H1 (cell line): ENCODE measurements around the gene NOX1. TPM values are rescaled to one million over a fixed set of nuclear protein-coding genes. Genes with fewer than 3 reads are reported as not detected.

Experiments
- CTCF ChIA-PET: fragments of 300-600 bp; sonication (Branson Sonifier 250); formaldehyde crosslinking; loops from one replicate; lab custom pipeline; 2021; ENCODE audit not compliant: partially characterized antibody; lab: Charles Lee
- POLR2A ChIA-PET: fragments of 300-600 bp; sonication (Branson Sonifier 250); formaldehyde crosslinking; loops from one replicate; lab custom pipeline; 2021; ENCODE audit warnings: inconsistent platforms; ENCODE audit not compliant: partially characterized antibody; lab: Charles Lee
- DNase-seq, 2 experiments: peaks; one replicate each; pipeline versions ENCODE4 v3.0.0 to v3.0.0-alpha.2; 2010 to 2022; ENCODE audit warnings: low spot score in 2 of 2, low read depth in 1 of 2, mixed read lengths in 1 of 2
- FAIRE-seq: peaks from 2 replicates; lab custom pipeline; 2011; peaks lifted over from hg19 to GRCh38; lab: Jason Lieb, UNC
- H2AFZ ChIP-seq: 2 replicates; pipeline ENCODE4 v1.8.1; 2012; ENCODE audit warnings: low read length, inconsistent platforms
- H2AK5ac ChIP-seq: 2 replicates; pipeline ENCODE4 v1.6.1; 2013; ENCODE audit warnings: low read depth, low read length
- H2BK120ac ChIP-seq: replicated peaks from 2 replicates; pipeline ENCODE3; 2013; ENCODE audit warnings: low read depth, low read length, inconsistent platforms
- H2BK12ac ChIP-seq: 2 replicates; pipeline ENCODE4 v1.6.1; 2013; ENCODE audit warnings: low read depth, low read length
- H2BK15ac ChIP-seq: 2 replicates; pipeline ENCODE4 v1.6.1; 2013; ENCODE audit warnings: low read length
- H2BK20ac ChIP-seq: 2 replicates; pipeline ENCODE4 v1.6.1; 2013; ENCODE audit warnings: low read length
- H2BK5ac ChIP-seq: 2 replicates; pipeline ENCODE4 v1.6.1; 2013; ENCODE audit warnings: low read depth, low read length
- H3K14ac ChIP-seq: 2 replicates; pipeline ENCODE4 v1.6.1; 2013; ENCODE audit warnings: inconsistent platforms; ENCODE audit not compliant: insufficient read length
- H3K18ac ChIP-seq: 2 replicates; pipeline ENCODE4 v1.6.1; 2013; ENCODE audit warnings: low read length; ENCODE audit errors: extremely low read depth
- H3K23ac ChIP-seq: 2 replicates; pipeline ENCODE4 v1.6.1; 2013; ENCODE audit warnings: inconsistent platforms; ENCODE audit not compliant: insufficient read length
- H3K23me2 ChIP-seq: 2 replicates; pipeline ENCODE4 v1.6.1; 2013; ENCODE audit warnings: low read depth, low read length
- H3K27ac ChIP-seq: 2 replicates; pipeline ENCODE4 v1.6.1; 2011; ENCODE audit warnings: low read depth, low read length, inconsistent platforms
- H3K27me3 ChIP-seq, 4 experiments: replicated peaks in 1 of 4; 1 replicate in 1 of 4; 2 replicates in 3 of 4; pipeline versions ENCODE4 v1.6.1 to v1.8.1; 2011 to 2013; ENCODE audit warnings: low read length in 3 of 4, mild to moderate bottlenecking in 3 of 4, inconsistent platforms in 2 of 4, mixed read lengths in 2 of 4, moderate library complexity in 1 of 4; ENCODE audit not compliant: control insufficient read depth in 3 of 4, insufficient read depth in 3 of 4; ENCODE audit errors: extremely low read depth in 1 of 4
- H3K36me3 ChIP-seq, 4 experiments: 2 replicates each; pipeline versions ENCODE4 v1.6.1 to v1.8.1; 2011 to 2013; ENCODE audit warnings: mild to moderate bottlenecking in 4 of 4, low read length in 3 of 4, moderate library complexity in 2 of 4, control low read depth in 1 of 4, inconsistent platforms in 1 of 4; ENCODE audit not compliant: insufficient read depth in 4 of 4, control insufficient read depth in 2 of 4
- H3K4ac ChIP-seq: replicated peaks from 2 replicates; pipeline ENCODE3; 2013; ENCODE audit warnings: low read length, low read depth, mixed read lengths, inconsistent platforms; ENCODE audit not compliant: insufficient read length
- H3K4me1 ChIP-seq, 4 experiments: replicated peaks in 1 of 4; 1 replicate in 1 of 4; 2 replicates in 3 of 4; pipeline versions ENCODE4 v1.6.1 to v1.8.1; 2011 to 2013; ENCODE audit warnings: low read length in 3 of 4, inconsistent platforms in 2 of 4, mixed read lengths in 1 of 4; ENCODE audit not compliant: insufficient read depth in 4 of 4, control insufficient read depth in 3 of 4
- H3K4me2 ChIP-seq, 2 experiments: 2 replicates each; pipeline versions ENCODE4 v1.6.1 to v1.8.1; 2011 to 2013; ENCODE audit warnings: low read depth in 2 of 2, low read length in 2 of 2, control low read depth in 1 of 2, inconsistent platforms in 1 of 2, mild to moderate bottlenecking in 1 of 2; ENCODE audit not compliant: insufficient read depth in 1 of 2
- H3K4me3 ChIP-seq, 4 experiments: fragments of 200-600, 300-600 bp in 1 of 4; sonication (generic), shearing (Covaris generic), sonication (Bioruptor Twin) in 1 of 4; 2 replicates each; pipeline versions ENCODE4 v1.5.1 to v1.8.1; 2011 to 2016; ENCODE audit warnings: low read length in 4 of 4, low read depth in 3 of 4, control low read depth in 2 of 4, inconsistent platforms in 2 of 4, mild to moderate bottlenecking in 2 of 4, mixed read lengths in 1 of 4, moderate library complexity in 1 of 4; ENCODE audit not compliant: insufficient read depth in 2 of 4; ENCODE audit errors: extremely low read depth in 1 of 4
- H3K56ac ChIP-seq: replicated peaks from 2 replicates; pipeline ENCODE3; 2013; ENCODE audit warnings: low read depth, mild to moderate bottlenecking, mixed read lengths, low read length, inconsistent platforms; ENCODE audit not compliant: insufficient read length
- H3K79me1 ChIP-seq: 2 replicates; pipeline ENCODE4 v1.6.1; 2013; ENCODE audit warnings: low read depth, low read length, control low read depth
- H3K79me2 ChIP-seq, 2 experiments: 2 replicates each; pipeline versions ENCODE4 v1.6.1 to v1.8.1; 2012 to 2013; ENCODE audit warnings: low read length in 2 of 2, mild to moderate bottlenecking in 2 of 2, inconsistent platforms in 1 of 2; ENCODE audit not compliant: insufficient read depth in 2 of 2, control insufficient read depth in 1 of 2
- H3K9ac ChIP-seq, 4 experiments: replicated peaks in 1 of 4; 1 replicate in 1 of 4; 2 replicates in 3 of 4; pipeline versions ENCODE4 v1.6.1 to v1.8.1; 2011 to 2013; ENCODE audit warnings: low read depth in 3 of 4, low read length in 3 of 4, control low read depth in 2 of 4, mild to moderate bottlenecking in 2 of 4, moderate library complexity in 2 of 4, inconsistent platforms in 1 of 4; ENCODE audit errors: extremely low read depth in 1 of 4
- H3K9me3 ChIP-seq, 2 experiments: 2 replicates each; pipeline versions ENCODE4 v1.6.1 to v1.8.1; 2012 to 2013; ENCODE audit warnings: mild to moderate bottlenecking in 2 of 2, moderate library complexity in 2 of 2, control low read depth in 1 of 2, inconsistent platforms in 1 of 2, low read depth in 1 of 2, low read length in 1 of 2, mixed read lengths in 1 of 2; ENCODE audit not compliant: insufficient read depth in 2 of 2
- H4K20me1 ChIP-seq, 2 experiments: replicated peaks in 1 of 2; 2 replicates each; pipeline versions ENCODE3 to v1.8.1; 2011 to 2013; ENCODE audit warnings: inconsistent platforms in 2 of 2, low read length in 2 of 2, mild to moderate bottlenecking in 1 of 2; ENCODE audit not compliant: insufficient read depth in 2 of 2, control insufficient read depth in 1 of 2
- H4K5ac ChIP-seq: 2 replicates; pipeline ENCODE4 v1.6.1; 2013; ENCODE audit warnings: low read length, low read depth, mixed read lengths, inconsistent platforms; ENCODE audit not compliant: insufficient read length
- H4K8ac ChIP-seq: 2 replicates; pipeline ENCODE4 v1.8.0; 2013; ENCODE audit warnings: mild to moderate bottlenecking, moderate library complexity, low read length, inconsistent platforms; ENCODE audit not compliant: insufficient read depth; ENCODE audit errors: extremely low read depth
- H4K91ac ChIP-seq: replicated peaks from 2 replicates; pipeline ENCODE3; 2013; ENCODE audit warnings: low read length, mixed read lengths, inconsistent platforms; ENCODE audit not compliant: insufficient read length
- BRCA1 ChIP-seq: IDR thresholded peaks from 2 replicates; pipeline ENCODE4 v1.6.1; 2012; ENCODE audit warnings: low read depth, low read length, improper control_type of control experiment
- CBX5 ChIP-seq: fragments of 300-800, 300-1000 bp; sonication (generic); IDR thresholded peaks from 2 replicates; pipeline ENCODE4 v1.7.1; 2016; ENCODE audit warnings: antibody characterized with exemption, low read length, low read depth
- KDM4A ChIP-seq: IDR thresholded peaks from one replicate; pipeline ENCODE4 v1.7.1; 2012; ENCODE audit warnings: low read depth, mild to moderate bottlenecking, moderate library complexity, low read length, inconsistent platforms; ENCODE audit not compliant: severe bottlenecking
- NANOG ChIP-seq: IDR thresholded peaks from 2 replicates; pipeline ENCODE4 v1.6.1; 2011; ENCODE audit warnings: low read length, low read depth, mild to moderate bottlenecking, inconsistent platforms; ENCODE audit not compliant: insufficient read depth, poor library complexity, severe bottlenecking
- POLR2AphosphoS5 ChIP-seq: IDR thresholded peaks from 2 replicates; pipeline ENCODE4 v1.6.1; 2011; ENCODE audit warnings: low read depth, low read length
- RNF2 ChIP-seq: fragments of 200-900, 300-1000 bp; sonication (generic); IDR thresholded peaks from 2 replicates; pipeline ENCODE4 v1.7.1; 2016; ENCODE audit warnings: borderline replicate concordance, low read depth, mild to moderate bottlenecking, antibody characterized with exemption, low read length; ENCODE audit not compliant: poor library complexity, severe bottlenecking; ENCODE audit errors: missing control alignments
- SP2 ChIP-seq: IDR thresholded peaks from 2 replicates; pipeline ENCODE4 v1.6.1; 2012; ENCODE audit warnings: mild to moderate bottlenecking, low read length, inconsistent platforms
- SP4 ChIP-seq: IDR thresholded peaks from 2 replicates; pipeline ENCODE4 v1.6.1; 2012; ENCODE audit warnings: low read length, inconsistent platforms
- SRF ChIP-seq: IDR thresholded peaks from 2 replicates; pipeline ENCODE4 v1.6.1; 2011; ENCODE audit warnings: mild to moderate bottlenecking, low read depth, low read length, moderate library complexity
- YY1 ChIP-seq: IDR thresholded peaks from 2 replicates; pipeline ENCODE4 v1.6.1; 2011; ENCODE audit warnings: low read depth, mild to moderate bottlenecking, low read length
- WGBS, 2 experiments: shearing (Covaris generic) in 1 of 2; methylation state at CpG; one replicate each; pipeline versions ENCODE4 v1.1.6 to v1.1.7; 2013 to 2015; ENCODE audit warnings: low lambda C conversion rate in 2 of 2, mixed read lengths in 2 of 2, inconsistent platforms in 1 of 2, low coverage in 1 of 2, missing lambda C conversion rate in 1 of 2; ENCODE audit not compliant: insufficient replicate concordance in 2 of 2, insufficient coverage in 1 of 2, insufficient read length in 1 of 2; ENCODE audit errors: extremely low coverage in 1 of 2, missing lambda C conversion rate in 1 of 2; 5-methylcytosine and 5-hydroxymethylcytosine counted together
- polyA plus RNA-seq, 7 experiments: library from polyadenylated mRNA; depleted of rRNA in 3 of 7; stranded (reverse) in 5 of 7; unstranded in 2 of 7; fragments of >200 nt in 5 of 7; fragments of 200-250 nt in 2 of 7; gene quantifications; 1 replicate in 5 of 7; 2 replicates in 1 of 7; 4 replicates in 1 of 7; pipeline versions ENCODE4 v1.2.1 to v1.2.3, GENCODE V29; 2011 to 2013; ENCODE audit warnings: missing spikeins in 2 of 7, mixed read lengths in 2 of 7
- total RNA-seq: library from RNA; stranded (reverse); fragmentation: NEBNext Ultra II Directional; extraction: Animal tissue kit (Norgen Biotek cat#: 25700); gene quantifications from 2 replicates; pipeline ENCODE4 v1.2.1, GENCODE V29; 2021
- TF ChIP-seq, protein P1 (sequence below): IDR thresholded peaks from 2 replicates; pipeline ENCODE4 v1.6.1; 2012; ENCODE audit warnings: low read length, inconsistent platforms
- TF ChIP-seq, protein P2 (sequence below): IDR thresholded peaks from 2 replicates; pipeline ENCODE4 v1.6.1; 2011; ENCODE audit warnings: low read length, improper control_type of control experiment

Gene NOX1
- total and polyA plus RNA-seq, 2 of the 8 experiments (the other 6 are each of a cell fraction or from before 2014, with no cell fraction given), result not detected

DNA sequence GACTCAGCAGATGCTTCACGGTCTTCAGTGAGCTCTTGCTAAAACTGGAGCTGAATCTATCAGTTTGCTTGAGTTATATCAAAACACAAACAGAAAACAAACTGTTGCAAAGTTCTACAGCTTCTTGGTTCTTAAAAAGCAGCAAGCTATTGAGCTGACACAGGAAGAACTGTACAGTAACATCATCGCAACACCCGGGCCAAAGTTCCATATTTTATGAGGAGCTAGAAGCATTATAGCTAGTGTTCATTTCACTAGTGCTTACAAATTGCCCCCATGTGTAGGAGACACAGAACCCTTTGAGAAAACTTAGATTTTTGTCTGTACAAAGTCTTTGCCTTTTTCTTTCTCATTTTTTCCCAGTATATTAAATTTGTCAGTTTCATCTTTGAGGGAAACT lies 71.3 kb downstream of the NOX1 start:
- H3K18ac ChIP-seq, result no peak overlapping the region
- H4K91ac ChIP-seq, result no peak overlapping the region
- no peaks in the 10 kb centered on the region for H3K79me2 ChIP-seq
- H2BK12ac ChIP-seq, result no peak overlapping the region
- H3K79me1 ChIP-seq, result no peaks in the 10 kb centered on the region
- H4K8ac ChIP-seq, result no peak overlapping the region
- H3K14ac ChIP-seq, result no peak overlapping the region
- H4K20me1 ChIP-seq, result no peaks in the 10 kb centered on the region
- POLR2A ChIA-PET, result interaction anchor here (1.0 kb wide), 1 partner anchor 10 kb away, joined by 3 read pairs; no protein-coding TSS in a partner anchor
- H3K4me3 ChIP-seq, result no peak overlapping the region
- H3K9me3 ChIP-seq, result no peaks in the 10 kb centered on the region
- no peak overlapping the region for H2BK120ac ChIP-seq
- no peak overlapping the region for H2AK5ac ChIP-seq
- TF ChIP-seq YY1 (no peak), RNF2 (no peak), SP4 (no peak), BRCA1 (no peak), CBX5 (no peak), SRF (no peak), NANOG (no peak), KDM4A (no peak), POLR2AphosphoS5 (no peak), SP2 (no peak)
- TF ChIP-seq, protein P1, sequence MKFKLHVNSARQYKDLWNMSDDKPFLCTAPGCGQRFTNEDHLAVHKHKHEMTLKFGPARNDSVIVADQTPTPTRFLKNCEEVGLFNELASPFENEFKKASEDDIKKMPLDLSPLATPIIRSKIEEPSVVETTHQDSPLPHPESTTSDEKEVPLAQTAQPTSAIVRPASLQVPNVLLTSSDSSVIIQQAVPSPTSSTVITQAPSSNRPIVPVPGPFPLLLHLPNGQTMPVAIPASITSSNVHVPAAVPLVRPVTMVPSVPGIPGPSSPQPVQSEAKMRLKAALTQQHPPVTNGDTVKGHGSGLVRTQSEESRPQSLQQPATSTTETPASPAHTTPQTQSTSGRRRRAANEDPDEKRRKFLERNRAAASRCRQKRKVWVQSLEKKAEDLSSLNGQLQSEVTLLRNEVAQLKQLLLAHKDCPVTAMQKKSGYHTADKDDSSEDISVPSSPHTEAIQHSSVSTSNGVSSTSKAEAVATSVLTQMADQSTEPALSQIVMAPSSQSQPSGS, result no peak
- TF ChIP-seq, protein P2, sequence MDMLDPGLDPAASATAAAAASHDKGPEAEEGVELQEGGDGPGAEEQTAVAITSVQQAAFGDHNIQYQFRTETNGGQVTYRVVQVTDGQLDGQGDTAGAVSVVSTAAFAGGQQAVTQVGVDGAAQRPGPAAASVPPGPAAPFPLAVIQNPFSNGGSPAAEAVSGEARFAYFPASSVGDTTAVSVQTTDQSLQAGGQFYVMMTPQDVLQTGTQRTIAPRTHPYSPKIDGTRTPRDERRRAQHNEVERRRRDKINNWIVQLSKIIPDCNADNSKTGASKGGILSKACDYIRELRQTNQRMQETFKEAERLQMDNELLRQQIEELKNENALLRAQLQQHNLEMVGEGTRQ, result no peak
- H2AFZ ChIP-seq, result no peak overlapping the region
- no peaks in the 10 kb centered on the region for H3K4me1 ChIP-seq
- no peak for DNase-seq
- H3K56ac ChIP-seq, result no peak overlapping the region
- no peak overlapping the region for H3K9ac ChIP-seq
- H3K4ac ChIP-seq, result no peak overlapping the region
- H2BK15ac ChIP-seq, result no peak overlapping the region
- no peak overlapping the region for H3K27ac ChIP-seq
- no peaks in the 10 kb centered on the region for H3K27me3 ChIP-seq
- H3K23me2 ChIP-seq, result no peaks in the 10 kb centered on the region
- CTCF ChIA-PET, result no interaction called here
- no peak overlapping the region for H3K4me2 ChIP-seq
- H3K23ac ChIP-seq, result no peak overlapping the region
- WGBS, 2 experiments, result 92% methylated on average over 2 of the region's 3 CpGs; no CpG with 5 or more reads in 1 of the 2 experiments
- H4K5ac ChIP-seq, result no peak overlapping the region
- no peak for FAIRE-seq
- no peak overlapping the region for H2BK20ac ChIP-seq
- H2BK5ac ChIP-seq, result no peak overlapping the region
- no peaks in the 10 kb centered on the region for H3K36me3 ChIP-seq
